GM18520 (cell line): ENCODE data around the gene FMN1.

Source experiments
- ATAC-seq: cut with Tn5 transposase; IDR thresholded peaks from one replicate; pipeline ENCODE4 v1.9.1; 2021; ENCODE audit not compliant: unreplicated experiment

The FMN1 gene

DNA sequence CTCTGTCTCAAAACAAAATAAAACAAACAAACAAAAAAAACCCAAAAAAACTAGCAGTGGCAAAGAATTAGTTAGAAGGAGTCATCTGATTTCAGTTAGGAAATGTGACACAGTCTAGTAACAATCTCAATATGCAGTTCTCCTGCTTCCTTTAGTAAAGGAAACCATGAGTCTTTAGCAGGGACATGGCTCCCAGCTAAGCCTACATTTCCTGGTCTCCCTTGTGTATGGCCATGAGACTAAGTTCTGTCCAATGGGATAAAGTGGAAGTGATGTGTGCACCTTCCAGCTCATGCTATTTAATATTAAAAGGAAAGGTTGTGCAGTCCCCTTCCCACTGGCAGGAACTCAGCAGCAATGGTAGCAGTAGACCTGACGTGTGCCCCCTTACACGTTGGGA, 402.1 kb downstream of the FMN1 start:
- no peak for ATAC-seq

DNA sequence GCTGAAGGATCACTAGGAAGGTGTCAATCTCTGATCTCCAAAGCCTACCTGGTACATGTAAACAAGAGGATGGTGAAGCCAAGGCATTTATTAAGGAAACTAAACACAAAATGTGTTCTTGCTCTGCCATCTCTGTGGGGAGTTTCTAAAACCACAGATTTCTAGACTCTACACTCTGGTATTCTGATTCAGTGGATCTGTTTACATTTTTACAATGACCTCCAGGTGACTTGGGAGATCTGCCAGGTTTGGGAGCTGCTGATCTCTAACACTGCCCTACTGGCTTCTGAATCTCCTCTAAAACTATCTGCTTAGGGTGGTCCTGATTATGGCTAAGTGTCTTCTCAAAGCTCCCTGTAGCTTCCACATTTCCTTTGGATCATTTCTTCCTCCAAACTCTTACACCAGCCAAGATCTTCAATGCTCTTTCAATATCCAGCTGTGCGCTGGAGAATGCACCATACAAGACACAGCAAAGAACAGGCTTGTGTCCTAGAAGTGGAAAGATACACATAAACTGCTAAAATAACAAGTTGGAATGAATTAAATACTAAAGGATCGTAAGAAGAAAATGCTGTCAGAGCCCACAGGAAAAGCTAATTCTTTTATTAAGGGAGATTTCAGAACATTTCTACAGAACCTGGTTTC, 404.0 kb downstream of the FMN1 start:
- no peak for ATAC-seq

- ATAC-seq, result no peak
Measured at GRCh38 chr15:32787949-32788348, 406.6 kb downstream of the FMN1 start.

DNA sequence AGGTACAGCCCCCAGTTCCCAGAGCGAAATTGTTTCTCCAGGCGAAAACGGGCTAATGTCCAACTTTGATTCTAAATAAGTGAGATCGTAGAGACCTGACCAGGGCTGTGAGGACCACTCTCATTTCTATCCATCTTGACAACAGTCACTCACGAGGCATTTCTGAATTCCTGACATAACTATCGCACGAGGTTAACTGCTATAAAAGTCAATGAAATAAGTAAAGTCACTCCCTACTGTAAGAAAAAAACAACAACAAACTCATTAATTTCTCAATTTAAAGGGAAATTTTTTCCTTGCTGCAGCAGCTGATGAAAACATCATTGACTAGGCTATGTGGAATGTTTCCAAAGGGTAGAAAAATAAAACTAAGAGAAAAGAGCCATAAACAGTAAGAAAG, 407.6 kb downstream of the FMN1 start:
- ATAC-seq, result no peak

DNA sequence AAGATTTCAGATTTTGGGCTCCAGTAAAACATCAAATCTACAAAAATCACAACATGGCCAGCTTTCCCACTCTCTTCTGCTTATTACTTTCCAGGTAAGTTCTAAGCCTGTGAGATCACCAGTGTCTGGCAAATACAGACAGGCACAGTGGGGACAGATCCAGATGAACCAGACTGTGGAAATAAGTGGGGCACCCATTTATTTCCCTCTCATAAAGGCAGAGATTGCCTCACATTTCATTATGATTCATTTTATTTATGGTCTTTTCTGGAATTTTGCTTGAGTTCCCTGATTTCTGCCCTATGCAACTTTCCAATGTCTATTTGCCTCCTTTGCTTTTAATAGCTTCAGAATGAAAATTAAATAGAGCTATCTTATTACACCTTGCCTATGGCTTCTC, 409.9 kb downstream of the FMN1 start:
- no peak for ATAC-seq

DNA sequence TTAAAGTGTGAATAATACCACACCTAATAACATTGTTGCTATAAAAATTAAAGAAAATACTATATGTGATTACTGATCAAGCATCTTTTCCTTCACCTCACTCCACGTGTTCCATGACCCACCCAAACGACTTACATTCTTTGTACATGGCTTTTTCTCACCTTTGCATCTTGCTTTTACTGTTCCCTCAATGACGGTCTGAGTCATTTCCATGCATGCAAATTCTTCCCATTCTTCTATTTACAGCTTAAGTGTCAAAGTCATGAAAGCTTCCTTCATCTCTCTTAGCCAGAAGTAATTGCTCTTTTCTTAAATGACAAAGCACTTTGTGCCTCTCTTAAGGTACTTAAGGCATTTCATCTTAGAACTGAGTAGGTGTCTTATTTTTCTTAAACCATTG, 412.7 kb downstream of the FMN1 start:
- ATAC-seq, result no peak

DNA sequence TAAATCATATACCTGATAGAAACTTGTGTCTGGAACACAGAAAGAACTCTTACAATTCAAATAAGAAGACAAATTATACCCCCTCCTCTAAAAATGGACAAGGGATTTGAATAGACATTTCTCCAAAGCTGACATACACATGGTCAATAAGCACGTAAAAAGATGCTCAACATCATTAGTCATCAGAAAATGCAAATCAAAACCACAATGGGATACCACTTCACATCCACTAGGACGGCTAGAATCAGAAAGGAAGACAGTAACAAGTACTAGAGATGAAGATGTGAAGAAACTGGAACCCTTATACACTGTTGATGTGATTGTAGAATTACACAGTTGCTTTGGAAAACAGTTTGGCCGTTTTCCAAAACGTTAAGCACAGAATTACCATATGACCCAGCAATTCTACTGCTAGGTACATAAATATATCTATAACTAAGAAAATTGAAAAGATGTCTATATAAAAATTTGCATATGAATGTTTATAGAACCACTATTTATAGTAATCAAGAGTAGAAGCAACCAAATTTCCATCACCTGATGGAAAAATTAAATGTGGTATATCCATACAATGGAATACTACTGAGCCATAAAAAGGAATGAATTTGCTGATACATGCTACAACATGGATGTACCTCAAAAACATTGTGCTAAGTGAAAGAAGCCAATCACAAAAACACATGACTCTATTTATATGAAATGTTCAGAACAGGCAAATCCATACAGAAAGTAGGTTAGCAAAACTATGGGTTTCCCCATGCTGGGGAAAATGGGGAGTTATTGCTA, 415.9 kb downstream of the FMN1 start:
- no peak for ATAC-seq

GRCh38 chr15:32775103-32775502, 419.4 kb downstream of the FMN1 start:
- no peak for ATAC-seq

- no peak for ATAC-seq
Measured at GRCh38 chr15:32774022-32774421, 420.5 kb downstream of the FMN1 start.

DNA sequence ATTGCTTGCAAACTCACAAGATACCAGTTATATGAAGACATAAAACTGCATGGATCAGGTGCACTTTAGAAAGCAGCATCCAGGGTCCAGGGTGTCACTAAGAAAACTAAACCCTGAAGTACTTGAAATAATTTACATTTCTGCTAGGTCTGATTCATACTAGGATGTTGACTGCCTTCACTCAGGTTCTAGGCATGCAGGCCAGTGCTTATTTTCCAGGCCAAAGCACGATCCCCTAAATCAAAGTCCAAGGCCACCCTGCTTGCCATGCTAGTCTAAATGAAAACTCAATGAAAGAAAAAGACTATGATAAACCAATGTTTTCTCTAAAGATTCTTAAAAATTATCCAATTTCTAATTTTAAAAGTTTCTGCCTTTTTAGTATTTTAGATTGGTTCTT, 427.3 kb downstream of the FMN1 start:
- no peak for ATAC-seq

DNA sequence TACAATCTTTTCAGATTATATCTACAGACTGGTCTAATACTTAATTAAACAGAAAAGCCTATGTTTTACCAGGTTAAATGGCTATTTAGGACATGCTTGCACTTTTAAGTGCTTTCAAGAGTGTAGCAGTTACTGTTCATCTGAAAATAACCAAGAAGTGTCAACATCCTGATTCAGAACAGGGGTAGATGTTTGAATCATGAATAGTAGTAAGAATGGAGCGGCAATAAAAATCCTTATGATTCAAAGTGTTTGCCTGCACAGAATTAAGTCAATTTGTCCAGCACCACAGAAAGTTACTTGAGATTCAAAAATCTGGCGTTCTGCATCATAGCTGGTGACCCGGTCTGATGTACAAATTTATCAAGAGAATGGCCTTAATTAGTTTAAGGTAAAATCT, 428.4 kb downstream of the FMN1 start:
- ATAC-seq, result no peak

- no peak for ATAC-seq
Measured at GRCh38 chr15:32765236-32765635, 429.3 kb downstream of the FMN1 start.

- ATAC-seq, result no peak
Measured at GRCh38 chr15:32763295-32763694, 431.2 kb downstream of the FMN1 start.

GRCh38 chr15:32757426-32757825, 437.1 kb downstream of the FMN1 start:
- no peak for ATAC-seq

GRCh38 chr15:32750979-32751378, 443.5 kb downstream of the FMN1 start:
- ATAC-seq, result no peak

- no peak for ATAC-seq
Measured at GRCh38 chr15:32747921-32748342, 446.6 kb downstream of the FMN1 start.

- no peak for ATAC-seq
Measured at GRCh38 chr15:32746116-32746857, 448.2 kb downstream of the FMN1 start.

- no peak for ATAC-seq
Measured at GRCh38 chr15:32743411-32744140, 450.9 kb downstream of the FMN1 start.

DNA sequence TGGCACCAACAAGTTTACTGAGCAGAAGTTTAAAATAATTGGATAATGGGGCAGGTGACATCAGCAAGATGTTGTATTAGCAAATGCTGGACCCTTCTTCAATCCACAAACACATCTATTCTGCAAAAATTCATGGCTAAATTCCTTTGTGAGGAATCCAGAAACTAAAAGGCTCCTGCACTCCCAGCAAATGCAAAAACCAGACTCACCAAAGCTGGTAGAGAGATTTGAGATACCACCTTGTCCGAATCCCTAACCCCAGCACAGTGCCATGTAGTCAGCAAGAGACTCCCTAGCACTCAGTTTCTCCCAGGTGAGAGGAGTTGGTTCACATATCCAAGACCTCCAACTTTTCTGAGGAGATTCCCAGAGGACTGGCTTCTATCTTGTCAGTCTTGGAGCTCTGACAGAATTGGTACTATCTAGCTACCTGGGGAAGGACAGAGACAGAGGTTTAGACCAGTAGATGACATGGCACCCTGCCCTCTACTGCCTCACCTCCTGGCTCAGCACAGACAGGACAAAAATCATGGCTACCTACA, 454.9 kb downstream of the FMN1 start:
- ATAC-seq, result no peak

GRCh38 chr15:32738666-32739065, 455.8 kb downstream of the FMN1 start:
- ATAC-seq, result no peak

- no peak for ATAC-seq
Measured at GRCh38 chr15:32737304-32737703, 457.2 kb downstream of the FMN1 start.
